ENCODE data around the gene LMAN2.
A peak's percentile ranks its signal among the peaks of the same experiment; 100 is the strongest.

LMAN2 gene

DNA sequence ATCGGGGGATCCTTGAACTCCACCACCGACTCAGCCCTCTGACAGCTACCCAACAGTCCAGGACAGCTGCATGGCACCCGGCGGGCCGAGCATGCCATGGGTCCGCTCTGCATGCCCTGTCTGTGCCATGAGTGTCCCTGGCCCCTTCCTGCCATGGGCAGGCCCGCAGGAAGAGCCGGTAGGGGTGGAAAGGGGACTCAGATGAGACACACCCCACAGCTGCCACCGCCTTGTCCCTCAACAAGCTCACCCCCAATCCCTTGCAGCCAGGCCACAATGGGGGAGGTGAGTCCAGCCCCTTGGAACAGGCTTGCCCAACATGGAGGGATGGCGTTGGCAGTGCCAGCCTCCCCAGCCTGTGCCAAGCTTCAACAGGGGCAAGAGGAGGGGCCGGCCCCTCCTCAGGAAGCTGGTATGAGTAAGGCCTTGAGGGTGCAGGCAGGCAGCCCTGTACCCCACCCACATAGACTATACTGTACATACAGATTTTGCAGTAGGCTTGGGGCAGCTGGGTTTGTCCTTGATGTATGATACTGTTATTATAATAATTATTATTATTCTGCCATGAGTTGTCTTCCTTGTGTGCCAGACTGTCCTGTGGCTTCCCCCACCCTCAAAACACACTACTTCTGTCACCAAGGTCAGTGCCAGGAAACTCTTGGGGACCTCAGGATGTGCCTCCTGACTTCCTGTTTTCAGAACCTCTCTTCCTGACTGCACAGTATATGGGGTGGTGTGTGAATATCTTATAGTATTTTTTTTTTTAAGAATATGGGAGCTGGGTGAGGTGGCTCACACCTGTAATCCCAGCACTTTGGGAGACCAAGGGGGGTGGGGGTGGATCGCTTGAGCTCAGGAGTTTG, 20.8 kb upstream of the LMAN2 start:
- DNase-seq (no peak), ATAC-seq (replicated peaks) (peak in 1 of 2 donors; percentile 30)
- Mint-ChIP-seq H3K27me3 (no peaks in the 10 kb centered on the region), H3K4me1 (peaks cover 30 to 51% of the 10 kb centered on the region in 2 donors), H3K27ac (no peak overlapping the region), H3K9me3 (no peaks in the 10 kb centered on the region), H3K4me3 (no peak overlapping the region), H3K36me3 (peaks cover 18 to 40% of the 10 kb centered on the region in 2 donors)

DNA sequence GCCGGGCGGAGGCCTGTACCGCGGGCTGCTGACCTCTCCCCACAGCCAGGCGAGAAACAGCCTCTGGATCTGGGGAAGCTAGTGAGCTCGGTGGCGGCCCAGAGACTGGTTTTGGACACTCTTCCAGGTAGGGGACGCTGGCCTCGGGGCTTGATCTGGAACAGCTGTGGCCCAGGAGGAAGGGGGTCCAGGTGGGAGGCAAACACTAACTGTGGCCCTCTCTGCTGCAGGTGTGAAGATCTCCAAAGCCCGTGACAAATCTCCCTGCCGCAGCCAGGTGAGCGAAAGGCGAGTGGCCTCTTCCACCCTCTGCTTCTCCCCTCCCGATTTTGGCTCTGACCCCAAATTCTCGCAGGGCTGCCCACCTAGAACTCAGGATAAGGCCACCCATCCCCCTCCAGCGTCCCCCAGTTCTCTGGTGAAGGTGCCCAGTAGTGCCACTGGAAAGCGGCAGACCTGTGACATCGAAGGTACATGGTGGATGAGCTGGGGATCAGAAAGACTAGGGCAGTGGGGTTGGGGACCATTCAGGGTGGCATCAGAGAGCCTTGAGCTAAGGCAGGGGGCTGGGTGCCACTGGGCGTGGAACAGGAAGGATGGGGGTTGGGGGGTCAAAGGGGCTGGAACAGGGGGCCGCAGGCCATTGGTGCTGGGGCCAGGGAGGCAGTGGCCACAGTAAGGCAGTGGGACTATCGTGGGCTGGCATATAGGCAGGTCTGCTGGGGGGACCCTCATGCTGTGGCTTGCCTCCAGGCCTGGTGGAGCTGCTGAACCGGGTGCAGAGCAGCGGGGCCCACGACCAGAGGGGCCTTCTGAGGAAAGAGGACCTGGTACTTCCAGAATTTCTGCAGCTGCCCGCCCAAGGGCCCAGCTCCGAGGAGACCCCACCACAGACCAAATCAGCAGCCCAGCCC, 19.9 kb upstream of the LMAN2 start:
- no peak for DNase-seq

GRCh38 chr5:177370488-177371119, 19.1 kb upstream of the LMAN2 start:
- H3K4me1 Mint-ChIP-seq: peaks cover 37 to 65% of the 10 kb centered on the region in 2 donors

More for the DNA sequence above, 19.9 kb upstream of the LMAN2 start:
- no peaks in the 10 kb centered on the region for H3K9me3 Mint-ChIP-seq
- no peak for ATAC-seq (replicated peaks)
- peaks cover 23 to 47% of the 10 kb centered on the region in 2 donors for H3K36me3 Mint-ChIP-seq
- H3K4me3 Mint-ChIP-seq: no peak overlapping the region
- peaks cover 33 to 57% of the 10 kb centered on the region in 2 donors for H3K4me1 Mint-ChIP-seq
- no peaks in the 10 kb centered on the region for H3K27me3 Mint-ChIP-seq
- no peak overlapping the region for H3K27ac Mint-ChIP-seq

DNA sequence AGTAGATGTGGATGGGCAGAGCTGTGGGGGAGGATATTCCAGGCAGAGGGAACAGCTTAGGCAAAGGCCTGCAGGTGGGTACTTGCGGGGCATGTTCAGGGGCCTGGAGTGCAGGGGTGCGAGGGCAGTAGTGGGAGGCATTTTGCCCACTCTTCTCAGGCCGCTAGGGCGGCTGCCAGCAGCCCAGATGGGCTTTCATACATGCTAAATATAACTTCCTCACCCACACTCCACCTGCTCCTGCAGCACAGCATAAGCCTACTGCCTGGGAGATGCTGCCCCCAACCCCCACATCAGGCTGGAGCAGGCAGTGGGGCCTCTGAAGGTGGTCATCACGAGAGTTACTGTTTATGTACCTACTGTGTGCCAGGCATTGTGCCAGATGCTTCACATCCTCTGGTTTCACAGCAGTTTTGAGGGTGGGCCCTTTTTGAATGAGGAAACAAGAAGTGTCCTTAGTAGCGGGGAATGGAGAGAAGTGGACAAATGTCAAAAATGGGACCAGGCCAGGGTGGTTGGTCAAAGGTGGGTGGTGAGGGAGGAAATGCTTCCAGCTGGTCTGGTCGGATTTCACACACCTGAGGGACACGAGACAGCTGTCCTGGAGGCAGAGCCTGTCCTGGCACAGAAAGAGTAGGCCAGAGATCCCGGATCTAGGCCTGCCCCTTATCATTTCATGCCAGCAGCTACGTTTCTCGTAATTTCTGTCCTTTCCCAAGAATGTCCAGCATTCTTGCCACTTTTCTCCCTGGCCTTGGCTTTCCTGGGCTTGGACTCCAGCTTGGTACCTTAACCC, 18.4 kb upstream of the LMAN2 start:
- Mint-ChIP-seq H3K9me3 (no peaks in the 10 kb centered on the region), H3K4me3 (peak overlapping the region in 1 of 2 donors; percentile 42), H3K4me1 (peaks cover 39 to 70% of the 10 kb centered on the region in 2 donors), H3K27ac (peak overlapping the region; percentile 80), H3K27me3 (no peaks in the 10 kb centered on the region), H3K36me3 (peaks cover 27 to 54% of the 10 kb centered on the region in 2 donors)
- DNase-seq (no peak), ATAC-seq (replicated peaks) (peak in 1 of 2 donors; percentile 40)

More at GRCh38 chr5:177370488-177371119, 19.1 kb upstream of the LMAN2 start:
- Mint-ChIP-seq H3K4me3 (peak overlapping the region; percentile 73 to 75), H3K9me3 (no peaks in the 10 kb centered on the region), H3K36me3 (peaks cover 27 to 53% of the 10 kb centered on the region in 2 donors), H3K27me3 (no peaks in the 10 kb centered on the region), H3K27ac (peak overlapping the region; percentile 62)
- DNase-seq: peak; percentile 44
- ATAC-seq (replicated peaks): peak; percentile 84 to 85

DNA sequence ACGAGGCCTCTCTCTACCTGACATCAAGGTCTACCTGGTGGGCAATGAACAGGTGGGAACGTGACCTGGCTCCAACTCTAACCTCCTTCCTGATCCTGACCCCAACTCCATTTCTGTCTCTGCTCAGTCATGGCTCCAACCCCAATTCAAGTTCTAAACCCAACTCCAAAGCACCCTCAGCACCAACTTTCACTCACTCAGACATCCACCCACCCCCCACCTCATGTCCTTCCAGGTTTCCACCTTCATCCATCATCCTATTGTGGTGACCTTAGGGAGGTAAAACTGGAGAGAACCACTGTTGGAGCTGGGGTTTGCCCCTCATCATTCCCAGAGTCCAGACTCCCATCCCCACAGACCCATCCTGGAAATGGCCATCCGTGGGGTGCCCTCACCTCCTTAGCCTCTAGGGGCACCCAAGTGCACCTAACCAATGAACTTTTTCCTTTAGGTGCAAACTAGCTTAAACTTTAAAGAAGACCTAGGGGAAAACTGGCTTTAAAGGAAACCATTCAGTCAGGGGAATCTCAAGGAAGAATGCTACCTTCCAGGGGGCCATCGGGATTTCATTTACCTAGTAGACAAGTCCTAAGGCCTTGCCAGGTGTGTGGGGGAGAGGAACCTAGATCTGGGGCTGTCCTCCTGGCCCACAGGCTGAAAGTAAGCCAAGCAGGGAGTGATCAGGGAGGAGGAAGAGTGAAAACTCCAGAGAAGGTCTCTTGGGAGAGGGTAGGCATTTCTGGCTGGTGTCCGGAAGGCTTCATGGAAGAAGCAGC, 17.6 kb upstream of the LMAN2 start:
- Mint-ChIP-seq H3K27me3 (no peaks in the 10 kb centered on the region), H3K36me3 (peaks cover 27 to 56% of the 10 kb centered on the region in 2 donors), H3K4me3 (peak overlapping the region in 1 of 2 donors; percentile 42), H3K27ac (peak overlapping the region; percentile 82), H3K9me3 (no peaks in the 10 kb centered on the region), H3K4me1 (peaks cover 47 to 76% of the 10 kb centered on the region in 2 donors)
- DNase-seq (no peak), ATAC-seq (replicated peaks) (no peak)

GRCh38 chr5:177367981-177368868, 16.8 kb upstream of the LMAN2 start:
- Mint-ChIP-seq H3K27me3 (no peaks in the 10 kb centered on the region), H3K36me3 (peaks cover 27 to 52% of the 10 kb centered on the region in 2 donors), H3K9me3 (no peaks in the 10 kb centered on the region), H3K27ac (no peak overlapping the region), H3K4me1 (peaks cover 49 to 81% of the 10 kb centered on the region in 2 donors), H3K4me3 (no peak overlapping the region)
- no peak for ATAC-seq (replicated peaks)
- DNase-seq: no peak

DNA sequence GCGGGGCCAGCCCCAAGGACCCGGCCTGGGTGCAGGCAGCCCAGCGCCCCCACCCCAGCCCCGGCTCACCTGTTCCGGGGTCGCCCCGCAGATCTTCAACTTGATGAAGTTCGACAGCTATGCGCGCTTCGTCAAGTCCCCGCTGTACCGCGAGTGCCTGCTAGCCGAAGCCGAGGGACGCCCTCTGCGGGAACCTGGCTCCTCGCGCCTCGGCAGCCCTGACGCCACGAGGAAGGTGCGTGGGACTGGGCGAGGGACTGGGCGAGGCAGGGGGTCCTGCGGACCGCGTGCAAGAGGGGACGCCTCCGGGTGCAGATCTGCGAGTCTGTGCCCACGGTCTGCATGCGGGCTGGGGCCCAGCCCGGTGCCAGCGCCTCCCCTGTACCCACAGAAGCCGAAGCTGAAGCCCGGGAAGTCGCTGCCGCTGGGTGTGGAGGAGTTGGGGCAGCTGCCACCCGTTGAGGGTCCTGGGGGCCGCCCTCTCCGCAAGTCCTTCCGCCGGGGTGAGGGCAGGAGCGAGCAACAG, 15.9 kb upstream of the LMAN2 start:
- H3K27me3 Mint-ChIP-seq: no peaks in the 10 kb centered on the region
- H3K27ac Mint-ChIP-seq: no peak overlapping the region
- no peaks in the 10 kb centered on the region for H3K9me3 Mint-ChIP-seq
- H3K36me3 Mint-ChIP-seq: peaks cover 28 to 47% of the 10 kb centered on the region in 2 donors
- no peak overlapping the region for H3K4me3 Mint-ChIP-seq
- ATAC-seq (replicated peaks): no peak
- peaks cover 51 to 81% of the 10 kb centered on the region in 2 donors for H3K4me1 Mint-ChIP-seq
- no peak for DNase-seq

DNA sequence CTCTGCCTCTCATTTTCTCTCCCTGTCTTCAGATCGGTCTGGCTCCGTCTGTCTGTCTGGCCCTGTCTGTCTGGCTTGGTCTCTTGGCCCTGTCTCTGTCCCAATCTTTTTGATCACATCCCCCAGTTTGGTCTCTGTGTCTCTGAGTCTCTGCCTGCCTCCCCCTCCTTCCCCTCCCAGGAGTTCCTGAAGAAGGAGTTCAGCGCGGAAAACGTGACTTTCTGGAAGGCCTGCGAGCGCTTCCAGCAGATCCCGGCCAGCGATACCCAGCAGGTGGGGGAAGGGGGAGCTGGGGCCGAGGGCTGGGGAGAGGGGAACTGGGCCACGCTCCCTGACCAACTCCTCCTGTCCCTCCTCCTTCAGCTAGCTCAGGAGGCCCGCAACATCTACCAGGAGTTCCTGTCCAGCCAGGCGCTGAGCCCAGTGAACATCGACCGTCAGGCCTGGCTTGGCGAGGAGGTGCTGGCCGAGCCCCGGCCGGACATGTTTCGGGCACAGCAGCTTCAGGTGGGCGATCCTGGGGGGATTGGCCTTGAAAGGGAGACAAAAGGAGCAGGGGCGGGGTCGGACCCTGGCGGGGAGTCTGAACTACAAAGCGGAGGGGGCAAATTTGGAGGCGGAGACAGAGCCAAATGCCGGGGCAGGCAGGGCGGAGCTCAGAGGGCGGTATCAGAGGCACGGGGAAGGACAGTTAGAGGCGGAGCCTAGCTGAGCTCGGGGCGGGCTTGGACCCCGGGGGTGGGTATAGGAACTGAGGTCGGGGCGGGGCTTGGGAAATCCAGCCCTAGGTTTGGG, 15.3 kb upstream of the LMAN2 start:
- DNase-seq (no peak), ATAC-seq (replicated peaks) (no peak)
- H3K27ac Mint-ChIP-seq: no peak overlapping the region
- H3K4me3 Mint-ChIP-seq: peak overlapping the region in 1 of 2 donors; percentile 23
- peaks cover 53 to 81% of the 10 kb centered on the region in 2 donors for H3K4me1 Mint-ChIP-seq
- peaks cover 30 to 42% of the 10 kb centered on the region in 2 donors for H3K36me3 Mint-ChIP-seq
- H3K9me3 Mint-ChIP-seq: no peaks in the 10 kb centered on the region
- H3K27me3 Mint-ChIP-seq: no peaks in the 10 kb centered on the region

DNA sequence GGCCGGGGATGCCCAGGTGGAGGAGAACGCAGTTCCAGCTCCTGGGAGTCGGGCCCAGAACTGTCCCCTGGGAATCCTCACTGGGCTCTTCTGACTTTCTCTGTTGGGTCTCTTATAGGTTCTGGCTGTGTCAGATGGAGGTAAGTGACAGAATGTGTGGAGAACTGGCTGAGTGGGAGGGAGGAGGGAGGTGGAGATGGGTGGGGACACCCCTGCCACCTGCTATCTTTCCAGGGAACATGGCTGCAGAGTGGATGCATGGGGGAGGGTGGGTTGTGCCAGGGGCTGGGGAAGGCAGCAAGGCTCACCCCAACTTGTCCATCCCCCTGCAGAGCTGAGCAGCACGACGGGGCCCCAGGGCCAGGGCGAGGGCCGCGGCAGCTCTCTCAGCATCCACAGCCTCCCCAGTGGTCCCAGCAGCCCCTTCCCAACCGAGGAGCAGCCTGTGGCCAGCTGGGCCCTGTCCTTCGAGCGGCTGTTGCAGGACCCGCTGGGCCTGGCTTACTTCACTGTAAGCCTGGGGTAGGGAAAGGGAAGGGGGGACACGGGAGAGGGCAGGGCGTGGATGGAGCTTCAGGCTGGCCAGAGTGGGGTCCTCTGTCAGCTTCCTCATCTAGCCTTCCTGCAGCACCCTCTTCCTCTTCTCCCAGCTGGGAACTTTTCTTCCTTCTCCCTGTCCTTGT, 14.5 kb upstream of the LMAN2 start:
- H3K36me3 Mint-ChIP-seq: peaks cover 26 to 36% of the 10 kb centered on the region in 2 donors
- no peak overlapping the region for H3K27ac Mint-ChIP-seq
- DNase-seq (no peak), ATAC-seq (replicated peaks) (no peak)
- H3K9me3 Mint-ChIP-seq: no peaks in the 10 kb centered on the region
- peak overlapping the region in 1 of 2 donors; percentile 23 for H3K4me3 Mint-ChIP-seq
- no peaks in the 10 kb centered on the region for H3K27me3 Mint-ChIP-seq
- H3K4me1 Mint-ChIP-seq: peaks cover 54 to 80% of the 10 kb centered on the region in 2 donors

GRCh38 chr5:177364159-177364962, 12.9 kb upstream of the LMAN2 start:
- Mint-ChIP-seq H3K4me1 (peaks cover 61 to 84% of the 10 kb centered on the region in 2 donors), H3K27ac (peak overlapping the region; percentile 75), H3K27me3 (no peaks in the 10 kb centered on the region), H3K36me3 (peaks cover 25 to 32% of the 10 kb centered on the region in 2 donors), H3K4me3 (peak overlapping the region; percentile 58 to 76), H3K9me3 (no peaks in the 10 kb centered on the region)
- DNase-seq (peak; percentile 35), ATAC-seq (replicated peaks) (peak; percentile 34 to 62)

Data from stimulated activated naive B cell treated with anti-CD40 and anti-IgM and Interleukin-4, amounts not matched to agents 10 μg/mL and 1 μg/mL and 100 μg/mL, for 72 hours (primary cell).